ENCODE data around the gene ATP4B.

GRCh38 chr13:113642563-113642962, 15.4 kb downstream of the ATP4B start:
- no peak for TF ChIP-seq EZH2 (IDR thresholded peaks at IDR 0.05; ENCODE audit: insufficient read depth, poor library complexity, severe bottlenecking)
- no peak for TF ChIP-seq EZH2phosphoT487 (IDR thresholded peaks at IDR 0.05; ENCODE audit: insufficient read depth, low read depth)

Measured in GM23248 (cell line).